OCI-LY1 (cell line): ENCODE data around the gene GABRA4.

Source experiments
- H2AFZ ChIP-seq: fragments of 200-600 bp; sonication (generic), shearing (Covaris generic); 2 replicates; pipeline ENCODE4 v1.6.0; 2014; ENCODE audit warnings: antibody characterized with exemption, mild to moderate bottlenecking, low read length
- H3F3A ChIP-seq: fragments of 200-600 bp; sonication (generic), shearing (Covaris generic); 2 replicates; pipeline ENCODE4 v1.6.0; 2014; ENCODE audit warnings: mild to moderate bottlenecking, antibody characterized with exemption, low read length, moderate library complexity; ENCODE audit not compliant: insufficient read depth
- H3K27ac ChIP-seq: fragments of 200-600 bp; sonication (generic); 2 replicates; pipeline ENCODE4 v1.5.1; 2014; ENCODE audit warnings: low read length, mixed run types, mild to moderate bottlenecking, low read depth; ENCODE audit not compliant: poor library complexity, severe bottlenecking
- H3K27me3 ChIP-seq: fragments of 200-600 bp; sonication (generic); 2 replicates; pipeline ENCODE4 v1.6.0; 2014; ENCODE audit warnings: antibody characterized with exemption, mild to moderate bottlenecking, low read length, moderate library complexity; ENCODE audit not compliant: insufficient read depth
- H3K36me3 ChIP-seq: fragments of 200-600 bp; sonication (generic); 2 replicates; pipeline ENCODE4 v1.6.1; 2014; ENCODE audit warnings: mild to moderate bottlenecking, antibody characterized with exemption, low read length, moderate library complexity, mixed read lengths; ENCODE audit not compliant: insufficient read depth
- H3K4me1 ChIP-seq: fragments of 200-600 bp; sonication (generic); 2 replicates; pipeline ENCODE4 v1.5.1; 2014; ENCODE audit warnings: mild to moderate bottlenecking, low read length, moderate library complexity; ENCODE audit not compliant: insufficient read depth, severe bottlenecking
- H3K4me2 ChIP-seq: fragments of 200-600 bp; sonication (generic), shearing (Covaris generic); 2 replicates; pipeline ENCODE4 v1.6.1; 2014; ENCODE audit warnings: low read length
- H3K4me3 ChIP-seq: fragments of 200-600 bp; sonication (generic); 2 replicates; pipeline ENCODE4 v1.5.1; 2014; ENCODE audit warnings: low read length, low read depth, mild to moderate bottlenecking, mixed read lengths; ENCODE audit not compliant: poor library complexity, severe bottlenecking
- H3K79me2 ChIP-seq: fragments of 200-600 bp; shearing (Covaris generic); 2 replicates; pipeline ENCODE4 v1.6.1; 2016; ENCODE audit warnings: mixed run types, low read length, mixed read lengths; ENCODE audit not compliant: insufficient read depth
- H3K9ac ChIP-seq: fragments of 200-600 bp; sonication (generic), shearing (Covaris generic); 2 replicates; pipeline ENCODE4 v1.6.1; 2014; ENCODE audit warnings: mild to moderate bottlenecking, low read length, mixed read lengths
- H3K9me2 ChIP-seq: fragments of 200-600 bp; sonication (generic), shearing (Covaris generic); 2 replicates; pipeline ENCODE4 v1.6.1; 2014; ENCODE audit warnings: low read depth, mild to moderate bottlenecking, low read length, mixed read lengths
- H3K9me3 ChIP-seq: fragments of 200-600 bp; shearing (Covaris generic); 2 replicates; pipeline ENCODE4 v1.6.1; 2014; ENCODE audit warnings: low read length, mixed read lengths
- H4K20me1 ChIP-seq: fragments of 200-600 bp; sonication (generic), shearing (Covaris generic); 2 replicates; pipeline ENCODE4 v1.6.0; 2016; ENCODE audit warnings: mild to moderate bottlenecking, low read length; ENCODE audit not compliant: insufficient read depth
- EZH2 ChIP-seq: fragments of 200-600 bp; sonication (generic), shearing (Covaris generic); IDR thresholded peaks from 2 replicates; pipeline ENCODE4 v1.8.0; 2017; ENCODE audit warnings: borderline replicate concordance, mixed run types, mild to moderate bottlenecking, antibody characterized with exemption, low read length, moderate library complexity, mixed read lengths
- TF ChIP-seq, protein P1 (sequence below): fragments of 200-600 bp; sonication (generic), shearing (Covaris generic); IDR thresholded peaks from 2 replicates; pipeline ENCODE4 v1.5.1; 2017; ENCODE audit warnings: mild to moderate bottlenecking, antibody characterized with exemption, low read length, moderate library complexity, mixed read lengths

GABRA4 gene

DNA sequence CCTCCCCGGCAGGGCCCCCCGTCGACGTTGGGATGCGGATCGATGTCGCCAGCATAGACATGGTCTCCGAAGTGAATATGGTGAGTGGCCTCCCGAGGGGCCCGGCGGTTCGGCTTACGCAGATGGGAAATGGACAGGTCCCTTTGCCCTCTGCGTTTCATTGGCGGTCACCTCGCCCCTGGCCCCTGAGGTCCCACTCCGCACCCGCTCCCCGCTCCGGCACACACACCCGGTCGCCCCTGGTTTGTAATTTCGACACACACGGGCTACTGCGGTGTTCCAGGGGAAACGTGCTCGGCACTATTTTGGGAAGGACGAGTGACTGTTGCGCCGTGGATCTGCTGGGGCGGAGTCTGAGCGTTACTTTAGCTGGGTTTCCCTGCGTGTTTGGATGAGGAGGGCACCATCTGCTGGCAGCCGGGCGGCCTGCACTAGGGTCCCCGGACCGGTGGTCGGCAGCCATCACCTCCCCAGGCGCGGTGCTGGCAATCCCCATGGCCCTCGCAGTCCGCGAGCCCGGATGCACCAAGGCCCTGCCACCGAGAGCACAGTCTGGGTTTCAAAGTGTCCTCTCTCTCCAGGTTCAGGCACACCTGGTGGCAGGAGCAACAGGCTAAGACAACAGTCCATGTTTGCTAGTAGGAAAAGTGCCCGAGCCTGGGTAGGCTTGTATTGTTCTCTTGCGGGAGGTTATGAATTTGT, 39.2 kb upstream of the GABRA4 start:
- no peak overlapping the region for H3K27ac ChIP-seq
- no peak overlapping the region for H2AFZ ChIP-seq
- no peak overlapping the region for H3K9ac ChIP-seq
- H3K27me3 ChIP-seq = no peaks in the 10 kb centered on the region
- no peaks in the 10 kb centered on the region for H3F3A ChIP-seq
- H4K20me1 ChIP-seq = no peaks in the 10 kb centered on the region
- no peaks in the 10 kb centered on the region for H3K4me1 ChIP-seq
- no peaks in the 10 kb centered on the region for H3K36me3 ChIP-seq
- no peaks in the 10 kb centered on the region for H3K9me3 ChIP-seq
- no peaks in the 10 kb centered on the region for H3K79me2 ChIP-seq
- no peaks in the 10 kb centered on the region for H3K9me2 ChIP-seq
- no peak overlapping the region for H3K4me2 ChIP-seq
- TF ChIP-seq, protein P1, sequence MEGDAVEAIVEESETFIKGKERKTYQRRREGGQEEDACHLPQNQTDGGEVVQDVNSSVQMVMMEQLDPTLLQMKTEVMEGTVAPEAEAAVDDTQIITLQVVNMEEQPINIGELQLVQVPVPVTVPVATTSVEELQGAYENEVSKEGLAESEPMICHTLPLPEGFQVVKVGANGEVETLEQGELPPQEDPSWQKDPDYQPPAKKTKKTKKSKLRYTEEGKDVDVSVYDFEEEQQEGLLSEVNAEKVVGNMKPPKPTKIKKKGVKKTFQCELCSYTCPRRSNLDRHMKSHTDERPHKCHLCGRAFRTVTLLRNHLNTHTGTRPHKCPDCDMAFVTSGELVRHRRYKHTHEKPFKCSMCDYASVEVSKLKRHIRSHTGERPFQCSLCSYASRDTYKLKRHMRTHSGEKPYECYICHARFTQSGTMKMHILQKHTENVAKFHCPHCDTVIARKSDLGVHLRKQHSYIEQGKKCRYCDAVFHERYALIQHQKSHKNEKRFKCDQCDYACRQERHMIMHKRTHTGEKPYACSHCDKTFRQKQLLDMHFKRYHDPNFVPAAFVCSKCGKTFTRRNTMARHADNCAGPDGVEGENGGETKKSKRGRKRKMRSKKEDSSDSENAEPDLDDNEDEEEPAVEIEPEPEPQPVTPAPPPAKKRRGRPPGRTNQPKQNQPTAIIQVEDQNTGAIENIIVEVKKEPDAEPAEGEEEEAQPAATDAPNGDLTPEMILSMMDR = peak; percentile 36; the same call in 1 of the 2 replicates
- no peak for TF ChIP-seq EZH2
- H3K4me3 ChIP-seq = no peak overlapping the region

DNA sequence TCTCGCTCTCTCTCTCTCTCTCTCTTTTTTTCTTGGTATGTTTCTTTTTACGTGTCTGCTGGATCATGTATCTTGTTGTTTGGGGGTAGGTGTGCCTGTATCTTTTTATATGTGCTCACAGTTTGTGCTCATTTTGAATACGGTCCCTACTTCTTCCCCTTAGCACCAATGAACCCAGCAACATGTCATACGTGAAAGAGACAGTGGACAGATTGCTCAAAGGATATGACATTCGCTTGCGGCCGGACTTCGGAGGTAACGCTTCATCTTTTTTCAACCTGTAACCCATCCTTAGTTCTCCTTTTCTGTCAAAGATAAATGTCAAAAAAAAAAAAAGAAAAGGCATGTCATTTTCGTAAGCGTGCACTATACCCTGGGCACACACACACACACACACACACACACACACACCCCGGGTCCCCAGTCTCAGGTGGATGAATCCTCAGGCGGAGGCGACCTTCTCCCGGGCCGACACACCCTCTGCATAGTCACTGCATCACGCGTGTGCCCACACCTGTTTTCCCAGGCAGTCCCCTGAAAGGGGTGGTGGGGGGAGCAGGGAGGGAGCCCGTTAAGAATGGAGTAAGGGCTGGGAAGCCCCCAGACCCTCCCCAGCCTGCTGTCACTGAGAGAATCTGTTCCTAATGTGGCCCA, 38.5 kb upstream of the GABRA4 start:
- H3K9me3 ChIP-seq = no peaks in the 10 kb centered on the region
- H3K4me1 ChIP-seq = no peaks in the 10 kb centered on the region
- TF ChIP-seq, protein P1 = no peak
- TF ChIP-seq EZH2 = no peak
- H3K36me3 ChIP-seq = no peaks in the 10 kb centered on the region
- H4K20me1 ChIP-seq = no peaks in the 10 kb centered on the region
- no peak overlapping the region for H3K9ac ChIP-seq
- no peaks in the 10 kb centered on the region for H3F3A ChIP-seq
- no peaks in the 10 kb centered on the region for H3K27me3 ChIP-seq
- no peak overlapping the region for H2AFZ ChIP-seq
- H3K79me2 ChIP-seq = no peaks in the 10 kb centered on the region
- H3K4me2 ChIP-seq = no peak overlapping the region
- H3K9me2 ChIP-seq = no peaks in the 10 kb centered on the region
- no peak overlapping the region for H3K4me3 ChIP-seq
- no peak overlapping the region for H3K27ac ChIP-seq

DNA sequence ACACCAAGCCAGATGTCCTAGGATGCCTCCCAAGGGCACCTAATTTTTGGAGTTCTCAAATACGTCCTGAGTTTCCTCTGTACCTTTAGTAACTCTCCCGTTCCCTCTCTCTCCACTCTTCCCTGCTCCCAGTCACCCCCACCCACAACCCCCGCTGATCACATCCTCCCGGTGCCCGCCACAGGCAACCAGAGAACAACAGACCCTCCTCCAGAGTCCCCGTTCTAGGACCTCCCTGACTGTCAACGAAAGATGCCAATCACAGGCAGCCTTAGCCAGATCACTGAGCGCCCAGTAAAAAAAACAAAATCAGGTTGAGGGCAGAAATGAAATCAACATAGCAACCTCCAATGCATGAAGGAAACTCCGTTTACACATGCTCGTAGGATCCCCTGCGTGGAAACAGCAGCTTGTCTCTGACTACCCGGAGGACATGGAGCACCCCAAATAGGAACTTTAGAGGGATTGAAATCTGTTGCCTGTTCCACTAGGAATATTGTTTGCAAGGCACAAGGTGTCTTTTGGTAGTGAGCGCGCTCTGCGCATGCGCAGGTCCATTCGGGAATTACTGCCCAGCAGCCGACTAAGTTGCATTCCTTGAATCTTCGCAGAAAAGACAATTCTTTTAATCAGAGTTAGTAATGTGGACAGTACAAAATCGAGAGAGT, 37.8 kb upstream of the GABRA4 start, which contains the start of gene GABRB1:
Gene GABRB1, plus strand, starts transcription at position 557 of the 668 bp plus-strand sequence.
- no peak within 1 kb of the TSS for H3K27ac ChIP-seq
- no peaks in the 10 kb centered on the region for H3K36me3 ChIP-seq
- no peaks in the 10 kb centered on the region for H3K9me3 ChIP-seq
- H3K79me2 ChIP-seq = no peaks in the 10 kb centered on the region
- H3K27me3 ChIP-seq = no peaks in the 10 kb centered on the region
- no peaks in the 10 kb centered on the region for H3K9me2 ChIP-seq
- no peaks in the 10 kb centered on the region for H3F3A ChIP-seq
- H4K20me1 ChIP-seq = no peaks in the 10 kb centered on the region
- H3K4me2 ChIP-seq = no peak within 1 kb of the TSS
- no peaks in the 10 kb centered on the region for H3K4me1 ChIP-seq
- no peak within 1 kb of the TSS for H2AFZ ChIP-seq
- TF ChIP-seq, protein P1 = no peak
- TF ChIP-seq EZH2 = no peak
- no peak within 1 kb of the TSS for H3K9ac ChIP-seq
- H3K4me3 ChIP-seq = no peak within 1 kb of the TSS
